Keratinocyte (primary cell): Measurements from ENCODE around the gene ANKS1B. TPM values are rescaled to one million over a fixed set of nuclear protein-coding genes. Genes with fewer than 3 reads are reported as not detected.

Experiments used
- DNase-seq: peaks from one replicate; pipeline ENCODE4 v3.0.0-alpha.2; 2011; ENCODE audit warnings: low read depth, missing footprints, low spot score
- FAIRE-seq: peaks from 2 replicates; lab custom pipeline; 2011; peaks lifted over from hg19 to GRCh38; lab: Jason Lieb, UNC
- H2AFZ ChIP-seq: 2 replicates; pipeline ENCODE4 v1.6.0; 2012; ENCODE audit warnings: low read length, control low read depth, inconsistent platforms; ENCODE audit not compliant: control insufficient read depth
- H3K27ac ChIP-seq: 2 replicates; pipeline ENCODE4 v1.5.1; 2011; ENCODE audit warnings: low read length; ENCODE audit not compliant: control insufficient read depth, insufficient read depth
- H3K27me3 ChIP-seq: 3 replicates; pipeline ENCODE4 v1.6.0; 2011; ENCODE audit warnings: low read length; ENCODE audit not compliant: control insufficient read depth, insufficient read depth; ENCODE audit errors: extremely low read depth
- H3K36me3 ChIP-seq, 2 experiments: 2 replicates in 1 of 2; 3 replicates in 1 of 2; pipeline ENCODE4 v1.5.1; 2011; ENCODE audit warnings: low read length in 2 of 2, mild to moderate bottlenecking in 1 of 2; ENCODE audit not compliant: control insufficient read depth in 2 of 2, insufficient read depth in 2 of 2; ENCODE audit errors: extremely low read depth in 1 of 2
- H3K4me1 ChIP-seq: 3 replicates; pipeline ENCODE4 v1.5.1; 2011; ENCODE audit warnings: low read length; ENCODE audit not compliant: control insufficient read depth, insufficient read depth; ENCODE audit errors: extremely low read depth
- H3K4me2 ChIP-seq: 3 replicates; pipeline ENCODE4 v1.6.0; 2011; ENCODE audit warnings: low read depth, low read length; ENCODE audit not compliant: control insufficient read depth, insufficient read depth; ENCODE audit errors: extremely low read depth
- H3K4me3 ChIP-seq, 3 experiments: fragments of 200-600 bp in 1 of 3; sonication (generic) in 1 of 3; 2 replicates in 2 of 3; 3 replicates in 1 of 3; pipeline ENCODE4 v1.5.1; 2011 to 2016; ENCODE audit warnings: low read length in 3 of 3, mild to moderate bottlenecking in 3 of 3, control low read depth in 2 of 3, inconsistent platforms in 1 of 3, low read depth in 1 of 3, mixed read lengths in 1 of 3, mixed run types in 1 of 3, moderate library complexity in 1 of 3; ENCODE audit not compliant: control insufficient read depth in 2 of 3, insufficient read depth in 2 of 3; ENCODE audit errors: extremely low read depth in 1 of 3
- H3K79me2 ChIP-seq: 2 replicates; pipeline ENCODE4 v1.6.0; 2012; ENCODE audit warnings: low read length; ENCODE audit not compliant: control insufficient read depth, insufficient read depth
- H3K9ac ChIP-seq: 3 replicates; pipeline ENCODE4 v1.6.0; 2011; ENCODE audit warnings: low read length; ENCODE audit not compliant: control insufficient read depth, insufficient read depth; ENCODE audit errors: extremely low read depth
- H3K9me1 ChIP-seq: 3 replicates; pipeline ENCODE4 v1.6.0; 2011; ENCODE audit warnings: low read length; ENCODE audit not compliant: control insufficient read depth, insufficient read depth; ENCODE audit errors: extremely low read depth
- H3K9me3 ChIP-seq: 2 replicates; pipeline ENCODE4 v1.5.1; 2012; ENCODE audit warnings: low read depth, low read length; ENCODE audit not compliant: control insufficient read depth
- H4K20me1 ChIP-seq: 3 replicates; pipeline ENCODE4 v1.6.0; 2011; ENCODE audit warnings: low read length; ENCODE audit not compliant: control insufficient read depth, insufficient read depth; ENCODE audit errors: extremely low read depth
- CTCF ChIP-seq, 3 experiments: IDR thresholded peaks in 1 of 3; conservative IDR thresholded peaks in 1 of 3; optimal IDR thresholded peaks in 1 of 3; 2 replicates in 2 of 3; 3 replicates in 1 of 3; pipeline versions ENCODE3 to v1.5.1; 2011; ENCODE audit warnings: low read length in 3 of 3, mild to moderate bottlenecking in 3 of 3, moderate library complexity in 2 of 3, control low read depth in 1 of 3, inconsistent platforms in 1 of 3; ENCODE audit not compliant: insufficient read depth in 2 of 3; ENCODE audit errors: extremely low read depth in 1 of 3
- EZH2 ChIP-seq: IDR thresholded peaks from one replicate; pipeline ENCODE4 v1.6.1; 2012; ENCODE audit warnings: inconsistent platforms, mild to moderate bottlenecking, low read length, moderate library complexity
- dilution Hi-C: fragments of 300-500 bp; cut with MboI; formaldehyde crosslinking; loops from one replicate; pipeline ENCODE4 v1.7.0; 2020; ENCODE audit warnings: low sequenced_read_pairs; ENCODE audit not compliant: extremely low pct_ligation_motif_present
- polyA plus RNA-seq, 5 experiments: library from polyadenylated mRNA; depleted of rRNA in 3 of 5; stranded (reverse) in 3 of 5; stranded (forward) in 1 of 5; unstranded in 1 of 5; fragments of >200 nt; gene quantifications; 1 replicate in 1 of 5; 2 replicates in 3 of 5; 3 replicates in 1 of 5; pipeline versions ENCODE4 v1.2.1 to v1.2.3, GENCODE V29; 2011 to 2012; ENCODE audit warnings: missing spikeins in 2 of 5, low read depth in 1 of 5, low replicate concordance in 1 of 5

ANKS1B gene
- polyA plus RNA-seq, 1 donor (not counting 4 experiments of a cell fraction or from before 2014, with no cell fraction given), result not detected

DNA sequence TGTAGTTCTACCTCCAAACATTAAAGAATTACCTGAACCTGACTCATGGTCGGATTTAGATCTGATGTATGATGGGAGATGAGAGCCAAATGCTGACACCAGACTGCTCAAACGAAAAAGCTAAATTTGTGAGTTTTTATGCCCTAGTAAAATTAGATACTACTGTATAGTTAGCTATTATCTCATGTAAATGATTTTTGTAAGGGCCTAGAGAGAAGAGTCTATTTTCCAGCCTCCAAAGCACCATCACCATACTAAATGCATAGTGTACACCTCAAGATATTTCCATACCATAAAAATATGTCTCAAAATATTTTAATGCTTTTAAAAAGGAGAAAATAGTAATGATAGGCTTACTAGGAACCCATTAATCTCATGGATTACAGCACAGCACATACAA lies 18.3 kb downstream of the ANKS1B start:
- no peak for DNase-seq
- no peaks in the 10 kb centered on the region for H3K27me3 ChIP-seq
- FAIRE-seq, result no peak
- H3K79me2 ChIP-seq, result no peaks in the 10 kb centered on the region
- no peak overlapping the region for H3K27ac ChIP-seq
- H3K36me3 ChIP-seq, result no peaks in the 10 kb centered on the region
- no peaks in the 10 kb centered on the region for H4K20me1 ChIP-seq
- H3K9me3 ChIP-seq, result no peaks in the 10 kb centered on the region
- dilution Hi-C loops, result no loop called here
- no peak for TF ChIP-seq EZH2
- TF ChIP-seq CTCF (optimal IDR thresholded peaks at IDR 0.05 in 1 of 3, IDR thresholded peaks at IDR 0.05 in 1 of 3, conservative IDR thresholded peaks at IDR 0.05 in 1 of 3; ENCODE audit: extremely low read depth in 1 of 3, insufficient read depth in 2 of 3, low read length in 3 of 3), result no peak
- no peak overlapping the region for H3K4me3 ChIP-seq
- H3K4me1 ChIP-seq, result no peaks in the 10 kb centered on the region
- H3K9ac ChIP-seq, result no peak overlapping the region
- H2AFZ ChIP-seq, result no peak overlapping the region
- no peaks in the 10 kb centered on the region for H3K9me1 ChIP-seq
- H3K4me2 ChIP-seq, result no peak overlapping the region

- DNase-seq, result no peak
These were observed 24.4 kb downstream of the ANKS1B start for GRCh38 chr12:99960311-99960710.

More at GRCh38 chr12:99960311-99960710, 24.4 kb downstream of the ANKS1B start:
- Histone ChIP-seq H3K9me1 (no peaks in the 10 kb centered on the region), H2AFZ (no peak overlapping the region), H3K4me3 (no peak overlapping the region), H3K4me1 (no peaks in the 10 kb centered on the region), H4K20me1 (no peaks in the 10 kb centered on the region), H3K9me3 (no peaks in the 10 kb centered on the region), H3K27me3 (no peaks in the 10 kb centered on the region), H3K4me2 (no peak overlapping the region), H3K79me2 (no peaks in the 10 kb centered on the region), H3K9ac (no peak overlapping the region), H3K27ac (no peak overlapping the region), H3K36me3 (no peaks in the 10 kb centered on the region)
- TF ChIP-seq CTCF (optimal IDR thresholded peaks at IDR 0.05 in 1 of 3, IDR thresholded peaks at IDR 0.05 in 1 of 3, conservative IDR thresholded peaks at IDR 0.05 in 1 of 3; ENCODE audit: extremely low read depth in 1 of 3, insufficient read depth in 2 of 3, low read length in 3 of 3), result no peak
- no peak for TF ChIP-seq EZH2
- FAIRE-seq, result no peak
- dilution Hi-C loops, result no loop called here
